HT1080 (cell line): ENCODE results near the gene LSM6. TPM values are rescaled to one million over a fixed set of nuclear protein-coding genes. Genes with fewer than 3 reads are reported as not detected.

Experiments
- DNase-seq: peaks from one replicate; pipeline ENCODE4 v3.0.0-alpha.2; 2015; ENCODE audit warnings: low read depth
- polyA plus RNA-seq, 2 experiments: library from polyadenylated mRNA; depleted of rRNA; stranded (reverse); fragments of >200 nt; gene quantifications; 2 replicates each; pipeline ENCODE4 v1.2.3, GENCODE V29; 2015
- total RNA-seq: library from RNA; depleted of rRNA; stranded (reverse); fragments of >200 nt; shearing (Covaris generic); gene quantifications from 2 replicates; pipeline ENCODE4 v1.2.3, GENCODE V29; 2014; rRNA removed

Gene LSM6
- total RNA-seq = 101 and 105 TPM in 2 replicates
- 99.3 and 104 TPM in 2 replicates for polyA plus RNA-seq (2015; cell fraction: cytosol; rRNA removed)
- 26.7 and 31.4 TPM in 2 replicates for polyA plus RNA-seq (2015; cell fraction: nucleus; rRNA removed)

GRCh38 chr4:146175541-146176453 lies at the start of gene LSM6:
LSM6 (plus strand) TSS chr4:146175718; CDS start chr4:146182922, 7,204 bp downstream.
- peak; percentile 82 for DNase-seq

- DNase-seq = no peak
Observed at GRCh38 chr4:146132445-146132844, 43.1 kb upstream of the LSM6 start.

- no peak for DNase-seq
Observed at GRCh38 chr4:146134761-146135445, 40.6 kb upstream of the LSM6 start.

GRCh38 chr4:146135941-146136340 lies 39.6 kb upstream of the LSM6 start:
- no peak for DNase-seq

GRCh38 chr4:146142768-146143167 lies 32.8 kb upstream of the LSM6 start:
- no peak for DNase-seq

- no peak for DNase-seq
Observed at GRCh38 chr4:146143888-146144287, 31.6 kb upstream of the LSM6 start.

GRCh38 chr4:146146918-146147317 lies 28.6 kb upstream of the LSM6 start:
- no peak for DNase-seq

GRCh38 chr4:146148021-146148420 lies 27.5 kb upstream of the LSM6 start:
- DNase-seq = no peak

GRCh38 chr4:146154057-146154456 lies 21.5 kb upstream of the LSM6 start:
- DNase-seq = no peak

GRCh38 chr4:146155152-146155724 lies 20.3 kb upstream of the LSM6 start:
- DNase-seq = no peak

GRCh38 chr4:146158036-146158745 lies 17.3 kb upstream of the LSM6 start:
- no peak for DNase-seq

GRCh38 chr4:146159384-146160058 lies 16.0 kb upstream of the LSM6 start:
- no peak for DNase-seq

- no peak for DNase-seq
Observed at GRCh38 chr4:146161243-146161642, 14.3 kb upstream of the LSM6 start.

GRCh38 chr4:146165221-146165620 lies 10.3 kb upstream of the LSM6 start:
- no peak for DNase-seq

GRCh38 chr4:146165840-146166239 lies 9.7 kb upstream of the LSM6 start:
- DNase-seq = peak; percentile 85

- DNase-seq = no peak
Observed at GRCh38 chr4:146170149-146170548, 5.4 kb upstream of the LSM6 start.

- DNase-seq = peak; percentile 5
Observed at GRCh38 chr4:146176891-146177290, 1.4 kb downstream of the LSM6 start.

- DNase-seq = no peak
Observed at GRCh38 chr4:146178126-146178525, 2.6 kb downstream of the LSM6 start.

GRCh38 chr4:146179784-146180370 lies 4.4 kb downstream of the LSM6 start:
- DNase-seq = no peak

- no peak for DNase-seq
Observed at GRCh38 chr4:146182443-146182842, 6.9 kb downstream of the LSM6 start.
